NB4 (cell line): ENCODE results near the gene STXBP1.

Experiments
- CTCF ChIP-seq: IDR thresholded peaks from one replicate; pipeline ENCODE4 v1.5.1; 2012; ENCODE audit warnings: low read depth, low read length
- MAX ChIP-seq: IDR thresholded peaks from 2 replicates; pipeline ENCODE4 v1.6.1; 2011; ENCODE audit warnings: low read depth, low read length
- POLR2A ChIP-seq: IDR thresholded peaks from 2 replicates; pipeline ENCODE4 v1.6.1; 2011; ENCODE audit warnings: mild to moderate bottlenecking; ENCODE audit not compliant: insufficient read length; ENCODE audit errors: extremely low read depth

- no peak for TF ChIP-seq CTCF
- TF ChIP-seq POLR2A, result no peak
- TF ChIP-seq MAX, result no peak
Measured at GRCh38 chr9:127723013-127723412, 110.9 kb downstream of the STXBP1 start.
